ENCODE results near the gene TAF1C.

TAF1C gene

DNA sequence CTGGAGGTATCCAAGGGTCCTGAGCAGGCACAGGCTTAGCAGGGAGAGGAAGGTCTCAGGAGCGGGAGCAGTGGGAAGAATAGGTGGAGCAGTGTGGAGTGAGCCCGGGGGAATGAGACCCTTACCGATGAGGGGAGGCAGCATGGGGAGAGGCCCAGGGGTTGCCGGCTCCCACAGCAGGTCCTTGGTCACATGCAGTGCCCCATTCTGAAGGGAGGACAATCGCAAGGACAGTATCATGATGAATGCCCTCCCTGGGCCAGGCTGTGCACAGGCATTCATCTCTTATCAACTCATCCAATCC is 3.3 kb downstream of the TAF1C start:
- FAIRE-seq (no peak), DNase-seq (ENCODE audit: insufficient read length, low spot score) (no peak)
- no peak for TF ChIP-seq POLR2A (IDR thresholded peaks at IDR 0.05; ENCODE audit: low read depth, low read length)

DNA sequence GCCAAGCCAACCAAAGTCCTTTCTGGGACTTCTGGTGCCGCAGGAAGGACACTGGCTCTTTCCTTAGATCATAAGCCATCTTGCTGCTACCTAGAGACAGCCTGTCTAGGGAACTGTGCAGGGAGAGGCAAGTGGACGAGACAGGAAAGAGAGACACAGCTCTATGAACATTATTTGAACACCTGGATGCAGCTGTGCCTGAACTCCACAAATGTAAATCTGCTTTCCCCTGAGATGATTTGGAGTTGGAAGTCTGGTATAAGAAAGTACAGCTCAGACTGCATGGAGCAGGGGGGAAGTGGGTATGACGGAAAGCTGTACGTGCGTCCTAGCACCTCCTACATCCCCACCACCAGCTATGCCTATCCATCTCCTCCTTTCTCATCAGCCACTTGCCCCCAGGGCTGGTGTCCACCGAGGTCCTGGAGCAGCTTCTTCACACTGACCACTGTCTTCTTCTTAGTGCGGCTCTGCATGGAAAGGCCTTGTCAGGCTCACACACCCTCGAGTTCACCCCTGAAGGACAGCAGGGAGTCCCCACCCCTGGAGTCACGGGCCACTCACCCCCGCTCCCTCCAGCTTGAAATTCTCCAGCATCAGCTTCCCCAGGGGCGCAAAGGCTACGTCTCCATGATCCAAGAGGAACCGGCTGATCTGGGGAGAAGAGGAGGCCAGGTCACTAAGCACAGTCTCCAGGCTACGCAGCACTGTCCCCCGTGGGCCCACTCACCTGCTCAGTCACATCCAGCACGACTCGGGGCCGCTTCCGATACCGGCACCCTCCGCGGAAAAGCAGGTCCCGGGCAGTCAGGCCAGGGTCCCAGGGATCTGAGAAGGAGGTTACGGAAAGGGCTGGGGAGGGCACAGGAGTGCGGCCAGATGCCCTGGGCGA is 3.9 kb downstream of the TAF1C start:
- FAIRE-seq (no peak), DNase-seq (ENCODE audit: insufficient read length, low spot score) (no peak)
- no peak for TF ChIP-seq POLR2A (IDR thresholded peaks at IDR 0.05; ENCODE audit: low read depth, low read length)

DNA sequence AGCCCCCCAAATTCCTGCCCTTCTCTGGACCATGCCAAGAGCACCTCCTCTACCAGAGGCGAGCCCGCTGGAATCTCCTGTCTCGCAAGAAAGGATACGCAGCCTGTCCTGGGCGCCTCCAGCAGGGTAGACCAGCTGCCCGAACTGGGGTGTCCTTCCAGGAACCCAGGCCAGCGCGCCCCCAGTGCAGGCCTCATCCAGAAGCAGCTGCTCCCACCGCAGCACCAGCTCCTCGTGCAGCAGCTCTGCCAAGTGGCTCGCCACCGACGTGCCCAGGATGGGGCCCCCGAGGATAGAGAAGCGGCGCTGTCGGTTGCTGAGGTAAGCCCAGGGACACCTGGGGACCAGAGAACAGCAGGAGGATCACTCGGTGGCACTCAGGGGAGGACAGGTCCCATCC is 4.8 kb downstream of the TAF1C start:
- DNase-seq (ENCODE audit: insufficient read length, low spot score) (no peak), FAIRE-seq (no peak)
- no peak for TF ChIP-seq POLR2A (IDR thresholded peaks at IDR 0.05; ENCODE audit: low read depth, low read length)

DNA sequence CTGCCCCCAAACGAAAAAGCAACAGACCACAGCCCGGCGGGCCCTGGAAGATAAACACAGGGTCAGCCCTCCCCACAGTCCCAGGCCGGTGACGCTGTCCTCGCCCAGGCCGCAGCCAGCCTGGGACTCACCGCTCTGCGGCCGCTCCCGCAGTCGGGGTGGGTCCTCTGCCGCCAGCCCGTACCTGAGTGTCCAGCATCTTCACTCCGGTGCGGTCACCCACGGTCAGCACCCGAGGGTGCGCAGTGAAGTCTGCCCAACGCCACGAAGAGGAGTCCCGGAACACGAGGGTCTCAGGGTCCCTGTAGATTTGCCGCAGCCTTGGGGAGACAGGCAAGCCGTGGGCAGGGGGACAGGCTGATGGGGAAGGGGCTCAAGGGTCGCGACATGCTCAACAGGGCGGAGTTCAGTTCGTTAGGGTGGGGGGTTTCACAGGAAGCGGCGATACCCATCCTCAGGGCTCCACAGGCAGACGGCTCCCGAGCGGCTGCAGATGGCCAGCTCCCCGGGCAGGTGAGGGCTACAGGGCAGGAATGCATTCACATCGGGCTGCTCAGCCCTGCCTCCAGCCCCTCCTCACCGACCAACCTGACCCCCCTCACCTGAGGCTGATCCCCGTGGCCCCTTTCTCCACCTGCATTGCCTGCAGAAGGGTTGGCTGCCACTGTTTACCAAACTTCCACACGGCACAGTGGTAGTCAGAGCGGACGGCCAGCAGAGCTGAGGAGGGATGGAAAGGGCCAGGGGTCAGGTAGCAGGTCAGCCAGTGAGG is 5.5 kb downstream of the TAF1C start:
- FAIRE-seq (no peak), DNase-seq (ENCODE audit: insufficient read length, low spot score) (no peak)
- no peak for TF ChIP-seq POLR2A (IDR thresholded peaks at IDR 0.05; ENCODE audit: low read depth, low read length)

- no peak for TF ChIP-seq POLR2A (IDR thresholded peaks at IDR 0.05; ENCODE audit: low read depth, low read length)
- FAIRE-seq (no peak), DNase-seq (ENCODE audit: insufficient read length, low spot score) (no peak)
These were observed 6.2 kb downstream of the TAF1C start for GRCh38 chr16:84180519-84181140.

DNA sequence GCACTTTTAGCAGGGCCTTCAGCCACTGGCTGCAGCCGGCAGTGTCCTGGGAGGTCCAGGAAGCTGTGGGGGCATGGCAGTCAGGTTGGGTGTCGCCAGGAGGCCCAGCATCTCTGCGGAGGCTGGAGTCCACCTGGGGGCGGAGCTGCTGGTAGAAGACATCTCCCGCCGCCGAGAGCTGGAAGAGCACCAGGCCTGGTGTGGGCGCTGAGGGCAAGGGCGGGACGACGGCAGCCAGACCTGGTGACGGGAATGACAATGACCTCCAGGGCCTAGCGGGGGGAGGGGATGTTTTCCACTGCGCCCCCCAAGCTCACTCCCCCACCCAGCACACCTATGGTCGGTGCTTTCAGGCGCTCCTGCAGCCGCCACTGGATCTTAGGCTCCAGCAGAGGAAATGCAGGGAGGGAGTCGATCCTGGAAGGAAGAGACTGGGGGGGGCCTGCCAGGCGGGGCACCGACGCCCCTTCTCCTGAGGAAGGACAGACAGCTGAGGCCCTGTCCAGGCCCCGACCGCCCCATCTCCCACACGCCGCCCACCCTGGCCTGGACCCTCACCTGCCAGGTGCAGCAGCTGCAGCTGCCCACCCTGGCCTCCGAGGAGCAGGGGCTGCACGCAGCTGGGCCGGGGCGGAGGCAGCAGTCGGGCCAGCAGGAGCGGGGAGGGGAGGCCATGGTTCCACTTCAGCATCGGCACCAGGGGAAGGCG is 7.1 kb downstream of the TAF1C start:
- no peak for FAIRE-seq
- DNase-seq (ENCODE audit: insufficient read length, low spot score), result no peak

DNA sequence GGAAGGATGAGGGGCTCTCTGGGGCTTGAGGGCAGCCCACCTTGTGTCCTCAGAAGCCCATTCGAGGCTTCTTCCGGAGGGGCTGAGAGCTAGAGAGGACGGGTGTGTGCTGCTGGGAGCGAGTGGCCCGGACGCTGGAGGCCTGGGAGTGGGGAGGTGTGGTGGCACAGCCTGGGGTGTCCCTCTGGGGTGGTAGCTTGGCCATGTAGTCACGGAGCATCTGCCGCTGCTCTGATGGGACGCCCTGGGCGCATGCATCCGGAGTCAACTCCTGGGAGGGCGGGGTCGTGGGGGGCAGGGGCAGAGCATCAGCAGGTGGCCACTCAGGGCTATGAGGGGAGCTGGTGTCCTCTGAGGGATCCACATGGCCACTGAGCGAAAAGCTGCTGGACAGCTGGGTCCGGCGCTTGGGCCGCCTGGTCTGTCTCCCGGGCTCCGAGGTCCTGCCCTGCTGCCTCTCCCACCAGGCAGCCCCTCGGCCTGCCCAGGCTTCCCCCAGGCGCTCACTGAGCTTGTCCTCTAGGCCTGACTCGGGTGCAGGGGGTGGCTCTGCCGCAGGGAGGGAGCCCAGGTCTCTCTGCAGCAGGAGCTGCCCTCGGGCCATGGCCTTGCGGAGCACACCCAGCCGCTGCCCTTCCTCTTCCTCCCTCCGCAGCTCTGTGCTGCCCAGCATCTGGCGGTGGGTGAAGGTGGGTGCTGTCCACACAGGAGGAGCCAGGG is 7.8 kb downstream of the TAF1C start:
- FAIRE-seq, result no peak
- no peak for DNase-seq (ENCODE audit: insufficient read length, low spot score)
- TF ChIP-seq POLR2A (IDR thresholded peaks at IDR 0.05; ENCODE audit: low read depth, low read length), result no peak

More for the DNA sequence above, 7.1 kb downstream of the TAF1C start:
- TF ChIP-seq POLR2A (IDR thresholded peaks at IDR 0.05; ENCODE audit: low read depth, low read length), result no peak

DNA sequence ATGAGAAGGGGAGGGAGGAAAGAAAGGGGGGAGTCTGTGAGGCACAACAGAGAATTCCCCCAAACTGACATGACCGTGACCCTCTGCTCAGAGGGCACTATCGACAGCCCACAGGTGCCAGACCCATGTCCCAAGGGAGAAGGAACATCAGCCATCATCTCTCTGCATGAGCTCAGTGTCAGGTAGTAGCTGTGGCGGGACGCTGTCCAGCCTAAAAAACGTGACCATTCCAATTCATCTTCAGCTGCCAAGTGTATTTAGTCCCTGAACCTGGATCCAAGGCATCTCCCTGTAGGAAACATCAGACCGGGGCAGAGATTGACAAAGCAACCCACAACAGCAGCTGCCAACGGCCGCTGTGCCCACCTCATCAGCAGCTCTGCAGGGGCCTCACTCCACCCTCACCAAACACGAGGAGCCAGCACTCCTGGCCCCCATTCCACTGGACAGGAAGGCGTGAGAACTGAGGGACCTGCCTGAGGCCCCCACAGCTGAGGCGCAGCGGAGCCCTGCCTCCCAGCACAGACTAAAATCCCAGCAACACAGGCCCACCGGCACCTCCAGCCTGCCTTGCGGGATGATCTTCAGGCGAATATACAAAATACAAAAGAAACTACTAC is 8.6 kb downstream of the TAF1C start:
- FAIRE-seq (no peak), DNase-seq (ENCODE audit: insufficient read length, low spot score) (no peak)
- no peak for TF ChIP-seq POLR2A (IDR thresholded peaks at IDR 0.05; ENCODE audit: low read depth, low read length)

- FAIRE-seq (no peak), DNase-seq (ENCODE audit: insufficient read length, low spot score) (no peak)
These were observed 9.2 kb downstream of the TAF1C start for GRCh38 chr16:84177741-84178073.

DNA sequence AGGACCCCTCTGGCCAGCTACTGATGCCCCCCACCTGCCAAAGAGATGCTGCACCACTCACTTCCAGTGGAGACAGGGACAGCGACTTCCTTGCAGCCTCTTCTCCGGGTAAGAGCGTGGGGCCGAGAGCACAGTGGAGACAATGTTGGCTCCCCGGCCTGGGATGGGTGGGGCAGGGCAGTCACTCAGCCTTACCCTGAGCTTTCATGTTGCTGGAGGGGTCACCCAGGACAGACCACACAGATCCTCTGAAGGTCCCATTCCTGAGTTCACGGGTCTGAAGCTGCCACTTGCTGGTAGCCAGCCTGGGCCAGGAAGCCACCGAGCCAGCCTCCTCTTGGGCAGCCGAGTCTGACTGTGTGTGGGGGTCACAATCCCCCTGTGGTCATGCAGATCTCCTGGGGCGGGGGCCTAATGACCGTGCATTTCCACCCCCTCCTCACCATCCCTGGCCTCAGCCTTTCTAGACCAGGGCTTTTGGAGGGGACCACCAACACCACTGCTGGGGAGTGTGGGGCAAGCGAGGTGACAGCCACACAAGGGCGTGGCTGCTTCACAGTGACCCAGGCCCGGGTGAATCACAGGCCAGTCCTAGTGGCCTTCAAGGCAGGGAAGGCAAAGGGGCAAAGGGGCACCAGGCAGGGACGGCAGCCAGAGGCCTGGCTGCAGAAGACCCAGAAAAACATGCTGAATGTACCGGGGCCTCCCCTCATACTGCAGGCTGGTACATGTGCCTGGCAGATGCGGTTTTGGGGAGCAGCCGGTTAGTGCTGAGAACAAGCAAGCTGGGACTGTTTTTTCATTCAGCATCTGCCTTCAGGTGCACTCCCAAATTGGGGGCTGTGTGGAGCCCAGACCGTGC is 10.4 kb downstream of the TAF1C start:
- no peak for TF ChIP-seq POLR2A (IDR thresholded peaks at IDR 0.05; ENCODE audit: low read depth, low read length)
- DNase-seq (ENCODE audit: insufficient read length, low spot score) (no peak), FAIRE-seq (no peak)

More at GRCh38 chr16:84177741-84178073, 9.2 kb downstream of the TAF1C start:
- no peak for TF ChIP-seq POLR2A (IDR thresholded peaks at IDR 0.05; ENCODE audit: low read depth, low read length)

DNA sequence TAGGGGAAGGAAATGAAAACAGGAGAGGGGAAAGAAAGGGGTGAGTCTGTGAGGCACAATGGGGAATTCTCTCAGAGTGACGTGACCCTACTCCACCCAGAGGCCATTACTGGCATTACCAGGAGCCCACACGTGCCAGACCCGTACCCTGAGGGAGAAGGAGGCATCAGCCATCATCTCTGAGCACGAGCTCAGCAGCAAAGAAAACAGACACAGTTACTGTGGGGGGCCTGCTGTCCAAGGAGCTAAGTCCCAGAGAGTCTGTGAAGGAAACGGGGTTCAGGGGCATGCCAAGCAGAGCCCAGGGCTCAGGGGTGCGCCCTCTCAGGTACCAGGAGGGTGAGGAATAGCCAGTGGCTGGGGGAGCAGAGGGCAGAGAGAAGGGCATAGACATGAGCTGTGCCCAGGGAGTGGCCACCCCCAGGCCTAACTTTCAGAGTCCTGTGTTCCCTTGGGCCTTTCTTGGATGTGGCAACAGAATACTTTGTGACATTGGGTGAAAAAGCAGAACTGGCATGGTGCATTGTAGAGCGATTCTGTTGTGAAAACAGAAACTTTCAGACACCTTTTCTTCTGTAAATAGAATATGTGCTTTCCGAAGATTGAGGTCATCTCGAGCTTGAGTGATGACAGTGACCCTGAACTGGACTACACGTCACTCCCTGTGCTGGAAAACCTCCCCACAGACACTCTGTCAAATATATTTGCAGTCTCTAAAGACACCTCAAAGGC is 11.3 kb downstream of the TAF1C start:
- no peak for TF ChIP-seq POLR2A (IDR thresholded peaks at IDR 0.05; ENCODE audit: low read depth, low read length)
- no peak for DNase-seq (ENCODE audit: insufficient read length, low spot score)
- no peak for FAIRE-seq
